ENCODE data around the gene LRRC46. TPM values are rescaled to one million over a fixed set of nuclear protein-coding genes. Genes with fewer than 3 reads are reported as not detected.

Gene LRRC46
- total RNA-seq, 1 experiment from 2014 or later = 0.31 TPM

GRCh38 chr17:47823519-47823918, 8.0 kb upstream of the LRRC46 start:
- Histone ChIP-seq H3K14ac (ENCODE audit: insufficient read depth, low read length) (no peak overlapping the region), H3K4ac (ENCODE audit: low read depth, low read length) (no peak overlapping the region), H3K27ac (ENCODE audit: insufficient read length, low read depth, low read length) (no peak overlapping the region), H3T11ph (ENCODE audit: low read length) (no peak overlapping the region), H2BK5ac (ENCODE audit: insufficient read length, low read length) (no peak overlapping the region), H2BK20ac (ENCODE audit: low read depth, low read length, poor library complexity, severe bottlenecking) (no peak overlapping the region), H3K56ac (ENCODE audit: insufficient read length, low read depth, low read length) (no peak overlapping the region), H3K18ac (ENCODE audit: insufficient read length, low read depth, low read length) (no peak overlapping the region), H2AFZ (ENCODE audit: low read length) (no peak overlapping the region), H3K27me3 (ENCODE audit: insufficient read depth, low read length) (no peaks in the 10 kb centered on the region), H3K79me2 (ENCODE audit: insufficient read depth, low read length) (no peaks in the 10 kb centered on the region; the same call in 1 of the 2 replicates), H2BK12ac (ENCODE audit: insufficient read length, low read depth, low read length) (no peak overlapping the region), H3K23ac (ENCODE audit: insufficient read length, low read depth, low read length) (no peak overlapping the region), H2AK5ac (ENCODE audit: insufficient read length, low read length) (no peak overlapping the region), H3K23me2 (ENCODE audit: insufficient read length, low read depth, low read length, poor library complexity, severe bottlenecking) (peaks cover 7% of the 10 kb centered on the region), H2BK120ac (ENCODE audit: low read depth, low read length, poor library complexity, severe bottlenecking) (no peak overlapping the region), H3K9ac (ENCODE audit: extremely low read depth, insufficient read length, low read length) (no peak overlapping the region), H2BK15ac (ENCODE audit: low read depth, low read length) (no peak overlapping the region), H3K79me1 (ENCODE audit: insufficient read depth, low read depth, low read length, poor library complexity, severe bottlenecking) (no peaks in the 10 kb centered on the region), H4K5ac (ENCODE audit: insufficient read length, low read depth, low read length) (no peak overlapping the region), H3K9me3 (ENCODE audit: control insufficient read depth, low read depth, low read length) (no peaks in the 10 kb centered on the region), H3K4me1 (ENCODE audit: insufficient read depth, low read length) (no peaks in the 10 kb centered on the region), H3K4me2 (ENCODE audit: insufficient read depth, insufficient read length, low read length) (no peak overlapping the region), H4K20me1 (ENCODE audit: control insufficient read depth, insufficient read depth, insufficient read length) (no peaks in the 10 kb centered on the region), H4K8ac (replicated peaks; ENCODE audit: insufficient read length, low read depth, low read length) (no peak overlapping the region), H4K91ac (ENCODE audit: insufficient read length, low read depth, low read length) (no peak overlapping the region)
- H3K4me1 Mint-ChIP-seq = peaks cover 12 to 19% of the 10 kb centered on the region in 2 experiments
- DNase-seq = no peak
- no peak for TF ChIP-seq CTCF (conservative IDR thresholded peaks at IDR 0.05)
- no peak overlapping the region for H3K27ac Mint-ChIP-seq
- no peaks in the 10 kb centered on the region for H3K27me3 Mint-ChIP-seq (ENCODE audit: low read depth)
- H3K36me3 Mint-ChIP-seq (ENCODE audit: insufficient read depth in 1 of 3, low read depth in 3 of 3) = peaks cover 26 to 42% (median 41%) of the 10 kb centered on the region in 3 experiments
- WGBS (ENCODE audit: extremely low coverage, insufficient read length, low lambda C conversion rate) = no CpG with 5 or more reads among the region's 4 CpGs
- no peak overlapping the region for H3K4me3 Mint-ChIP-seq
- H3K9me3 Mint-ChIP-seq = no peaks in the 10 kb centered on the region

Measured in H9 (cell line).